Measurements from ENCODE around the gene FGF8. TPM values are rescaled to one million over a fixed set of nuclear protein-coding genes. Genes with fewer than 3 reads are reported as not detected.

The FGF8 gene
- total and polyA plus RNA-seq, 9 of the 15 experiments (the other 6 are each of a cell fraction or from before 2014, with no cell fraction given) = 0.13 to 0.82 (median 0.37) TPM; not detected in 5

DNA sequence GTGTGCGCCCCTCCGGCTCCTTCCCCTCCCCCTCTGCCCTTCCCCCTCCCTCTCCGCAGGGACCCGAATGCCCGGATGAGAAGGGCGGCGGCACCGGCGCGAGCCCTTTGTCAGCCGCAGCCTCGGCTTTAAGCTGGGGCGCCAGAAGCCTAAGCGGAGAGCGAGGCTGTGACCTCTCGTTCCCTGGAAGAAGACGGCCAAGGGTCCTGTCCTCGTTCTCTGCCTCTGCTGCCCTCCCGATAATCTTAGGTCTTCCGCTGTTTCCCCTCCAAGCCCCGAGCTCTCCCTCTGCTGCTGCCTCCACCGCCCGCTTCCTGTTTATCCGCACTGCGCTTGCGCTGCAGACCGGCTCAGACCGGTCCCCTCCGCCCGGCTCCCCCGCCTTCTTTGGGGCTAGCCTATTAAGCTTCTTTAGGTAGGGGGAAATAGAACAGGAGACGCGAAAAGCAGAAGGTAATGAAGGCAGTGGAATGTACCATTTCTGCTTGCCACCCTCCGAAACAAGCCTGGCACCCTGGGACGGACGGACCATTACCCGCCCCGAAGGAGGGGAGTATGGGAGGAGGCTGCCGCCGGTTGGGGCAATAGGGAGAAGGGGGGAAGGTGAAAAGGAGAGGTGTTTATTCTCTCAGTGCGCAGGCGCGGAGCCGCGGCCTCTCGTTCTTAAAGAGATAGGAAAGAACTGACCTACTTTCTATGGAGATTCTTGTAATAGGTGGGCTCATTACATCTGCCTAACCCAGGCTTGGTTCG, 42.4 kb upstream of the FGF8 start, which contains the start of gene OGA (continued):
- peak; percentile 82 for TF ChIP-seq RBFOX2 (IDR thresholded peaks at IDR 0.05; ENCODE audit: low read depth, low read length)
- TF ChIP-seq RBM34 (IDR thresholded peaks at IDR 0.05; ENCODE audit: borderline replicate concordance, insufficient read depth, low read length) = no peak
- no peak for TF ChIP-seq HSF4 (CRISPR knock-in tag; IDR thresholded peaks at IDR 0.05; ENCODE audit: borderline replicate concordance)
- no peak for TF ChIP-seq NFYB (IDR thresholded peaks at IDR 0.05; ENCODE audit: extremely low read depth, insufficient read length)
- TF ChIP-seq CUX1 (CRISPR knock-in tag; IDR thresholded peaks at IDR 0.05) = no peak
- no peak for TF ChIP-seq FOXO4 (CRISPR knock-in tag; IDR thresholded peaks at IDR 0.05)
- TF ChIP-seq GTF2B (IDR thresholded peaks at IDR 0.05; ENCODE audit: extremely low read depth, insufficient read length) = no peak
- TF ChIP-seq, protein P1, sequence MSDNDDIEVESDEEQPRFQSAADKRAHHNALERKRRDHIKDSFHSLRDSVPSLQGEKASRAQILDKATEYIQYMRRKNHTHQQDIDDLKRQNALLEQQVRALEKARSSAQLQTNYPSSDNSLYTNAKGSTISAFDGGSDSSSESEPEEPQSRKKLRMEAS (CRISPR knock-in tag; IDR thresholded peaks at IDR 0.05) = no peak
- TF ChIP-seq ZNF76 (CRISPR knock-in tag; IDR thresholded peaks at IDR 0.05; ENCODE audit: borderline replicate concordance) = no peak
- TF ChIP-seq ZNF280A (IDR thresholded peaks at IDR 0.05; ENCODE audit: low read depth, partially characterized antibody) = no peak
- no peak for TF ChIP-seq SAFB2 (IDR thresholded peaks at IDR 0.05; ENCODE audit: borderline replicate concordance, low read depth, low read length, severe bottlenecking)

Measured in K562 (cell line).